IPS DF 6.9 (cell line): Measurements from ENCODE around the gene PRSS27.
"Not testable (repeated sequence)": the region's sequence is repeated elsewhere in the genome, so short reads cannot be mapped to it uniquely, and the experiment has no call there.

ENCODE experiments used
- DNase-seq: peaks from one replicate; pipeline ENCODE4 v3.0.0-alpha.2; 2013; ENCODE audit warnings: low read depth, low spot score
- H3K27ac ChIP-seq: one replicate; pipeline ENCODE4 v1.5.1; 2013; ENCODE audit warnings: low read length, control low read depth
- H3K27me3 ChIP-seq: 2 replicates; pipeline ENCODE4 v1.6.1; 2013; ENCODE audit warnings: mild to moderate bottlenecking, low read length; ENCODE audit not compliant: control insufficient read depth, insufficient read depth
- H3K36me3 ChIP-seq: 2 replicates; pipeline ENCODE4 v1.6.1; 2013; ENCODE audit warnings: low read length; ENCODE audit not compliant: control insufficient read depth, insufficient read depth
- H3K4me1 ChIP-seq: 2 replicates; pipeline ENCODE4 v1.6.1; 2013; ENCODE audit warnings: low read length; ENCODE audit not compliant: control insufficient read depth, insufficient read depth
- H3K4me3 ChIP-seq: 2 replicates; pipeline ENCODE4 v1.5.1; 2013; ENCODE audit warnings: mild to moderate bottlenecking, low read length
- H3K9me3 ChIP-seq: 2 replicates; pipeline ENCODE4 v1.6.1; 2013; ENCODE audit warnings: low read length, inconsistent platforms; ENCODE audit not compliant: control insufficient read depth, insufficient read depth
- WGBS: extraction: QIAGEN DNeasy Blood & Tissue Kit; methylation state at CpG from one replicate; pipeline ENCODE4 v1.1.7; 2013; ENCODE audit warnings: mixed read lengths, missing lambda C conversion rate; ENCODE audit not compliant: insufficient read length, insufficient coverage; 5-methylcytosine and 5-hydroxymethylcytosine counted together

The PRSS27 gene

DNA sequence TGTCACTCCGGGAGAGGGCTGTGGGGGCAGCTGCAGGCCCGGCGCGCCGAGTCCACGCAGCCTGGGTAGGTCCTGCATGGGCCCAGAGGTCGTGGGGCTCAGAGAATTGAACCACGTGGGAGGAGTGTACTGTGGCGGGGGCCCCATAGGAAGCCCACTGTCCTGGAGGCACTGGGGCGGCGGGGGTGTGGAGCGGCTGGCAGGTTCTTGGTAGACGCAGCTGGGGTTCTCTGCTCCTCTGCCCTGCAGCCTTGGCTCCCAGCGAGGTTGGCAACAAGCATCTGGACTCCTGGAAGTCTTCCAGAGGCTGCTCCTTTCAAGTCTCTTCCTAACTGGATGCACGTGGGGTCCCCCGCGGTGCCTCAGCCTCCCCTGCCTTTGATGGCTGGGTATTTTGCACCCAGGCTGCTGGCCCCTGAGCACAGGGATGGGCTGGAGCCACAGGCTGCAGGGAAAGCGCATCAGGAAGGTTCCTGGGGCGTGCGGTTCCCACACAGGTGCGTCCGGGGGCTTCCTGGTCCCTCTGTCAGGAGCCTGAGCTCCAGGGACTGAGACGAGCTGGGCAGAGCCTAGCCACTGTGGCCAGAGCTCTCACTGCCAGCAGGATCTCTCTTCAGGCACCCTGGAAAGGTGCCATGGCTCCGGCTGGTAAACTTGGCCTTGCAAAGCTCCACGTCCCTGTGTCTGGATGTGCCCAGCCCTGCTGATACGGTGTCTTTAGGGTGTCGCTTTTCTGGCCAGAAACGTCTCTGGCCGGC, 28.4 kb downstream of the PRSS27 start:
- H3K27ac ChIP-seq, result no peak overlapping the region
- H3K4me3 ChIP-seq, result no peak overlapping the region
- peaks cover 9% of the 10 kb centered on the region; the same call in 1 of the 2 replicates for H3K36me3 ChIP-seq
- peaks cover 4% of the 10 kb centered on the region; the same call in 1 of the 2 replicates for H3K4me1 ChIP-seq
- no CpG with 5 or more reads among the region's 29 CpGs for WGBS
- no peaks in the 10 kb centered on the region for H3K9me3 ChIP-seq
- DNase-seq, result no peak
- H3K27me3 ChIP-seq, result no peaks in the 10 kb centered on the region

GRCh38 chr16:2690852-2691251, 29.2 kb downstream of the PRSS27 start:
- no CpG with 5 or more reads among the region's 11 CpGs for WGBS

GRCh38 chr16:2689968-2690801, 29.8 kb downstream of the PRSS27 start:
- WGBS, result no CpG with 5 or more reads among the region's 36 CpGs
- H3K4me1 ChIP-seq, result peaks cover 4% of the 10 kb centered on the region; the same call in 1 of the 2 replicates
- H3K36me3 ChIP-seq, result peaks cover 9% of the 10 kb centered on the region; the same call in 1 of the 2 replicates
- H3K27ac ChIP-seq, result no peak overlapping the region
- DNase-seq, result no peak
- no peaks in the 10 kb centered on the region for H3K9me3 ChIP-seq
- no peaks in the 10 kb centered on the region for H3K27me3 ChIP-seq
- H3K4me3 ChIP-seq, result no peak overlapping the region; the same call in 1 of the 2 replicates

More at GRCh38 chr16:2690852-2691251, 29.2 kb downstream of the PRSS27 start:
- Histone ChIP-seq H3K27me3 (no peaks in the 10 kb centered on the region), H3K27ac (no peak overlapping the region), H3K9me3 (no peaks in the 10 kb centered on the region), H3K36me3 (peaks cover 9% of the 10 kb centered on the region; the same call in 1 of the 2 replicates), H3K4me1 (peaks cover 4% of the 10 kb centered on the region; the same call in 1 of the 2 replicates), H3K4me3 (no peak overlapping the region)
- DNase-seq, result no peak

- not testable (repeated sequence) for DNase-seq, H3K36me3 ChIP-seq, H3K27me3 ChIP-seq, H3K4me1 ChIP-seq, H3K9me3 ChIP-seq, H3K4me3 ChIP-seq, H3K27ac ChIP-seq
- WGBS, result no CpG with 5 or more reads among the region's 13 CpGs
These were observed 30.6 kb downstream of the PRSS27 start for GRCh38 chr16:2689422-2689821.

DNA sequence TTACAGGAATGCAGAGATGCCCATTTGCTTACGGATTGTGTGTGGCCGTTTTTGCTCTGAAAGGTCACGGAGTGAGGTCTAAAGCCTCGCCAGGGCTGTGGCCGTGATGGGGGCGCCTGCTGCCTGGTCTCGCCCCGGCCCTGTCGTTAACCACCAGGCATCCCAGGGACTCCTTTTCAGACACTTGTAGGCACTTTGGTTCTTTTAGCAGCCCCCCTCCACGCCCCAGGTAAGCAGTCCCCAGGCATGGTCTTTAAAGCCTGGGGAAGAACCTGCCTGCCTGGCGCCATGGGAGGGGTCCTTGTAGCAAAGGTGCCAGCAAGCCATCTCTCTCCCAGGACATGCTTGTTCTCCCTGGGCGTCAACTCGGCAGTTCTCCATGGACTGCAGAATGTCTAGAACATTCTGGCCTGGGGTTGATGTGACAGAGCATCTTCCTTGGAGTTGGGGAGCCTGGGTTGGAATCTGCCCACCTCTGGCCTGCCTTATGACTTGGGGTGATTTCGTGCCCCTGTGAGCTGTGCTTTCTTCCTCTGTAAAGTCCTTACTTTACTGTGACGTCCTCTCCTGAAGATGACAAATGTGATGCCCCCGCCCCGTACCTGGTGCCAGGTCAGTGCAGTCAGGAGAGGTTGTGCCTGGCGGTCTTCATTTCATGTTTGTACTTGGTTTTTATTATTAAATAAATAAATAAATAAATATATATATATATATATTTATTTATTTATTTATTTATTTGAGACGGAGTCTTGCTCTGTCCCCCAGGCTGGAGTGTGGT, 32.3 kb downstream of the PRSS27 start:
- H3K36me3 ChIP-seq, result peaks cover 9% of the 10 kb centered on the region; the same call in 1 of the 2 replicates
- no peak for DNase-seq
- H3K4me1 ChIP-seq, result no peaks in the 10 kb centered on the region
- no peak overlapping the region for H3K4me3 ChIP-seq
- WGBS, result no CpG with 5 or more reads among the region's 19 CpGs
- no peaks in the 10 kb centered on the region for H3K9me3 ChIP-seq
- no peak overlapping the region for H3K27ac ChIP-seq
- no peaks in the 10 kb centered on the region for H3K27me3 ChIP-seq

DNA sequence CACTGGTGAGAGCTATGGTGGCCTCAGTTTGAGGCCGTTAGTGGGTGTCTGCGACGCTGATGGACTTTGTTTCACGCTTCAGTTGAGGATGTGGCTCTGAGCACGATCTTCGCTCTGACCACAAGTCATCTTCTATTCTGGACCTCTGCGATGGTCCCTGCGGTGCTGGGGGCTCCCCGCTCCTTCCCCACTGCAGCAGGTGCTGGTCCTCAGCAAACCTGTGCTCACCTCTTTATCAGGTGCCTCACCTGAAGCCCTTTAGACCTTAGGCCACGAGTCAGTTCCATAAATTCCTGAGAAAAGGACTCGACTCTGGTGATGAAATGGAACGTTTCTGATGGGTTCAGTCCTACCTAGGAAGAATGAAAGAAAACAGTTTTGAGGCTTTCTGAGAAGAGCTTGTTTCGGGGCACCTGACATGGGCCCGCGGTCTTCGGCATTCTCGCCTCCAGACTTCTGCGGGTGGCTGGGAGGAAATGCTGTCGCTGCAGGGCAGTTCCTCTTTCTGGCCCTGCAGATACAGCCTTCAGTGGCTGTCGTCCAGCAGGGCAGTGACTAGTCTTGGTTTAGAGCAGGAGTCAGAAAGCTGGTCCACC, 33.0 kb downstream of the PRSS27 start:
- WGBS, result no CpG with 5 or more reads among the region's 20 CpGs

GRCh38 chr16:2686075-2686474, 33.9 kb downstream of the PRSS27 start:
- H3K4me1 ChIP-seq, H3K36me3 ChIP-seq, DNase-seq, H3K27me3 ChIP-seq, H3K9me3 ChIP-seq, H3K4me3 ChIP-seq, H3K27ac ChIP-seq: not testable (repeated sequence)
- WGBS, result no CpG with 5 or more reads among the region's 9 CpGs

More for the DNA sequence above, 33.0 kb downstream of the PRSS27 start:
- no peak overlapping the region for H3K4me3 ChIP-seq
- H3K36me3 ChIP-seq, result peaks cover 9% of the 10 kb centered on the region; the same call in 1 of the 2 replicates
- H3K27me3 ChIP-seq, result no peaks in the 10 kb centered on the region
- H3K4me1 ChIP-seq, result no peaks in the 10 kb centered on the region
- no peak for DNase-seq
- H3K9me3 ChIP-seq, result no peaks in the 10 kb centered on the region
- no peak overlapping the region for H3K27ac ChIP-seq

GRCh38 chr16:2683041-2683440, 37.0 kb downstream of the PRSS27 start:
- not testable (repeated sequence) for DNase-seq, H3K9me3 ChIP-seq, H3K36me3 ChIP-seq, H3K27me3 ChIP-seq, H3K27ac ChIP-seq, H3K4me1 ChIP-seq
- no CpG with 5 or more reads among the region's 13 CpGs for whole genome bisulfite sequencing
- peak overlapping the region; percentile 81 for H3K4me3 ChIP-seq

DNA sequence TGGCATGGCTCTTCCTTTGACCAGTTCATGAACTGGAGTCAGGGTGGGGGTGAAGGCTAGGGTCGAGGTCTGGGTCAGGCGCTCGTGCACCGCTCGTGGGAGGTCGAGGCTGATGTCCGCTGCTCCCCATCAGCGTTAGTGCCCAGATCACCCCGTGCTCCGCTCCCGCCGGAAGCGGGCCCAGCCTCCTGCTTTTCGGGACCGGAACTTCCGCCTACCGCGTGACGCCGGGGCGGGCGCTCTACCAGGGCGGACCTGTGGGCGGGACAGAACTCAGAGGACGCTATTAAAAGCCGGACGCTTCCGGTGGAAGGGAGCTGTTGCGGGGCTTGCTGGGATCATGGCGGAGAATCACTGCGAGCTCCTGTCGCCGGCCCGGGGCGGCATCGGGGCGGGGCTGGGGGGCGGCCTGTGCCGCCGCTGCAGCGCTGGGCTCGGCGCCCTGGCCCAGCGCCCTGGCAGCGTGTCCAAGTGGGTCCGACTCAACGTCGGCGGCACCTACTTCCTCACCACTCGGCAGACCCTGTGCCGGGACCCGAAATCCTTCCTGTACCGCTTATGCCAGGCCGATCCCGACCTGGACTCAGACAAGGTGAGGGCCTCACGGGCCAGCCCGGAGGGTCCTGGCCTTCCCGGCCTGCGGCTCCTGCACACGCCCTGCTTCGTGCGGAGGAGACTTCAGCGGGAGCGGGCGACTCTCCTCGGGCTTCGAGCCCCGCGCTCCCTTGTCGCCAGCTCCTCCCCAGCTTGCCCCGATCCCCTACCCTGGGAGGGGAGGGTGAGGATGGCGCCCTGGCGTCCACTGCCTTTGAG, 37.6 kb downstream of the PRSS27 start, which contains the start of gene KCTD5:
Gene KCTD5, plus strand, starts transcription at position 315 of the 813 bp plus-strand sequence. Its CDS starts 26 bp downstream, at position 341.
- no peak within 1 kb of the TSS for H3K27ac ChIP-seq
- no peaks in the 10 kb centered on the region for H3K36me3 ChIP-seq
- H3K9me3 ChIP-seq, result no peaks in the 10 kb centered on the region
- H3K4me3 ChIP-seq, result peak within 1 kb of the TSS; percentile 81
- H3K27me3 ChIP-seq, result no peaks in the 10 kb centered on the region
- peak; percentile 90 for DNase-seq
- no CpG with 5 or more reads among the region's 73 CpGs for WGBS
- H3K4me1 ChIP-seq, result no peaks in the 10 kb centered on the region
